GM12891 (cell line): ENCODE results near the gene ENTPD7.

Source experiments
- PAX5 ChIP-seq: IDR thresholded peaks from 2 replicates; pipeline ENCODE4 v1.6.1; 2011; ENCODE audit warnings: low read length, moderate library complexity, mild to moderate bottlenecking; ENCODE audit not compliant: insufficient read depth, severe bottlenecking
- POLR2A ChIP-seq: IDR thresholded peaks from 2 replicates; pipeline ENCODE4 v1.6.1; 2011; ENCODE audit warnings: low read depth, low read length, control low read depth
- POLR2AphosphoS5 ChIP-seq: IDR thresholded peaks from 2 replicates; pipeline ENCODE4 v1.6.1; 2011; ENCODE audit warnings: low read depth, low read length, control low read depth
- SPI1 ChIP-seq: IDR thresholded peaks from 2 replicates; pipeline ENCODE4 v1.6.1; 2011; ENCODE audit warnings: low read depth, low read length, control low read depth
- TAF1 ChIP-seq: IDR thresholded peaks from 2 replicates; pipeline ENCODE4 v1.6.1; 2011; ENCODE audit warnings: low read depth, low read length, control low read depth

DNA sequence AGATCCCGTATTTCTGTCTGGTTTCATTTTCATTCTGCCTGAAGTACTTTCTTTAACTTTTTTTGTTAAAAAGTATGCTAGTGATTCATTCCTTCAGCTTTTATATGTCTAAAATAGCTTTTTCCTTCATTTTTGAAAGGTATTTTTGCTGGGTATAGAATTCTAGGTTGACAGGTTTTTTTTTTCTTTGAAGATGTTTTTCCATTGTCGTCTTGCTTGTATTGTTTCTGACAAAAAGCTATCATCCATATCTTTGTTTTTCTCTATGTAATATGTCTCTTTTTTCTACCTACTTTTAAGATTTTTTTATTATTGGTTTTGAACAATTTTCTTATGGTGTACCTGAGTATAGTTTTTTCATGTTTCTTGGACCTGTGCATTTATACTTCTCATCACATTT lies 81.0 kb downstream of the ENTPD7 start:
- TF ChIP-seq TAF1 (no peak), POLR2A (no peak), POLR2AphosphoS5 (no peak), SPI1 (no peak), PAX5 (no peak)
